SK-N-SH treated with all-trans-retinoic acid at 6 μM for 48 hours (cell line): ENCODE measurements around the gene COL4A1.

ENCODE experiments used
- BACH2 ChIP-seq: fragments of 250-450 bp; sonication (Bioruptor Pico); IDR thresholded peaks from 2 replicates; pipeline ENCODE4 v1.9.0; 2021; ENCODE audit warnings: mild to moderate bottlenecking, borderline replicate concordance
- CSRNP3 ChIP-seq: fragments of 250-450 bp; sonication (Bioruptor Pico); IDR thresholded peaks from 2 replicates; pipeline ENCODE4 v1.5.1; 2021; ENCODE audit warnings: mild to moderate bottlenecking, moderate library complexity
- OSR1 ChIP-seq: fragments of 250-450 bp; sonication (Bioruptor Pico); IDR thresholded peaks from 2 replicates; pipeline ENCODE4 v1.8.0; 2022; ENCODE audit warnings: moderate library complexity, mild to moderate bottlenecking, inconsistent platforms
- PATZ1 ChIP-seq: fragments of 250-450 bp; sonication (Bioruptor Pico); IDR thresholded peaks from 2 replicates; pipeline ENCODE4 v1.8.0; 2020; ENCODE audit warnings: mild to moderate bottlenecking, moderate library complexity, borderline replicate concordance
- POU6F1 ChIP-seq: fragments of 250-450 bp; sonication (Bioruptor Pico); IDR thresholded peaks from 2 replicates; pipeline ENCODE4 v1.8.0; 2021; ENCODE audit warnings: low read depth, mild to moderate bottlenecking, moderate library complexity, borderline replicate concordance
- RARB ChIP-seq: fragments of 250-450 bp; sonication (Bioruptor Pico); IDR thresholded peaks from 2 replicates; pipeline ENCODE4 v1.8.0; 2021; ENCODE audit warnings: mild to moderate bottlenecking, moderate library complexity
- TOX ChIP-seq: fragments of 250-450 bp; sonication (Bioruptor Pico); IDR thresholded peaks from 2 replicates; pipeline ENCODE4 v1.8.0; 2021; ENCODE audit warnings: mild to moderate bottlenecking, moderate library complexity, borderline replicate concordance
- ZC3H10 ChIP-seq: fragments of 250-450 bp; sonication (Bioruptor Pico); IDR thresholded peaks from 2 replicates; pipeline ENCODE4 v1.5.1; 2021; ENCODE audit warnings: mild to moderate bottlenecking, moderate library complexity
- ZFP3 ChIP-seq: fragments of 250-450 bp; sonication (Bioruptor Pico); IDR thresholded peaks from 2 replicates; pipeline ENCODE4 v1.5.0; 2020; ENCODE audit warnings: mild to moderate bottlenecking, moderate library complexity
- ZNF565 ChIP-seq: fragments of 450-650 bp; formaldehyde crosslinking; conservative IDR thresholded peaks from 2 replicates; pipeline ENCODE4 v1.5.0; 2020; ENCODE audit warnings: low read depth, mild to moderate bottlenecking, moderate library complexity

GRCh38 chr13:110268061-110268460, 38.9 kb downstream of the COL4A1 start:
- TF ChIP-seq ZC3H10 (CRISPR knock-in tag) (no peak), POU6F1 (no peak), RARB (CRISPR knock-in tag) (no peak), OSR1 (CRISPR knock-in tag) (no peak), ZNF565 (CRISPR knock-in tag) (no peak), PATZ1 (CRISPR knock-in tag) (no peak), ZFP3 (CRISPR knock-in tag) (no peak), TOX (no peak), CSRNP3 (CRISPR knock-in tag) (no peak), BACH2 (CRISPR knock-in tag) (no peak)
